ENCODE measurements around the gene SORBS2. TPM values are rescaled to one million over a fixed set of nuclear protein-coding genes. Genes with fewer than 3 reads are reported as not detected.

Gene SORBS2
- total RNA-seq, 2 experiments from 2014 or later, result not detected

DNA sequence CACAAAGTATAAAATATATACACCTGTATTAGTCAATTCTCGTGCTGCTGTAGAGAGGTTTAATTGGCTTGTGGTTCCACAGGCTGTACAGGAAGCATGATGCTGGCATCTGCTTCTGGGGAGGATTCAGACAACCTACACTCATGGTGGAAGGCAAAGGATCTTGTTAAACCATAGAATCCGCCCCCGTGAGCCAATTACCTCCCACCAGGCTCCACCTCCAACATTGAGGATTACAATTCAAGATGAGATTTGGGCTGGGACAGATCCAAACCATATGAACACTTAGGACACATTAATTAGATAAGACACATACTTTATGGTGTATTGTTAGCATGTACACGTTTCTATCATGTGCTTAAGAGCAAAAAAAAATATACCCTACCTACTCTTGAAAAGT lies 22.1 kb upstream of the SORBS2 start:
- H3K27ac ChIP-seq (ENCODE audit: low read depth in 1 of 2, low read length in 2 of 2), result no peak overlapping the region
- no peak overlapping the region for H3K4me3 ChIP-seq (ENCODE audit: low read length)
- no peaks in the 10 kb centered on the region for H3K36me3 Mint-ChIP-seq (ENCODE audit: low read depth)
- no peaks in the 10 kb centered on the region for H3K4me1 Mint-ChIP-seq (ENCODE audit: low read depth)
- no peaks in the 10 kb centered on the region for H3K36me3 ChIP-seq (ENCODE audit: insufficient read depth, low read length)
- H3K4me3 Mint-ChIP-seq, result no peak overlapping the region
- DNase-seq (no peak), ATAC-seq (ENCODE audit: poor library complexity) (no peak)
- H3K4me1 ChIP-seq (ENCODE audit: insufficient read depth, low read length), result no peaks in the 10 kb centered on the region
- POLR2A ChIA-PET, result no interaction called here
- no peak overlapping the region for H3K27ac Mint-ChIP-seq
- no peaks in the 10 kb centered on the region for H3K9me3 Mint-ChIP-seq
- CTCF ChIA-PET, result no interaction called here
- H3K9me3 ChIP-seq (ENCODE audit: control insufficient read depth in 1 of 2, insufficient read depth in 1 of 2, low read length in 2 of 2), result peaks cover 0 to 6% of the 10 kb centered on the region in 2 experiments
- H3K27me3 ChIP-seq (ENCODE audit: control insufficient read depth in 1 of 2, insufficient read depth in 2 of 2, low read length in 2 of 2), result no peaks in the 10 kb centered on the region
- TF ChIP-seq, protein P1, sequence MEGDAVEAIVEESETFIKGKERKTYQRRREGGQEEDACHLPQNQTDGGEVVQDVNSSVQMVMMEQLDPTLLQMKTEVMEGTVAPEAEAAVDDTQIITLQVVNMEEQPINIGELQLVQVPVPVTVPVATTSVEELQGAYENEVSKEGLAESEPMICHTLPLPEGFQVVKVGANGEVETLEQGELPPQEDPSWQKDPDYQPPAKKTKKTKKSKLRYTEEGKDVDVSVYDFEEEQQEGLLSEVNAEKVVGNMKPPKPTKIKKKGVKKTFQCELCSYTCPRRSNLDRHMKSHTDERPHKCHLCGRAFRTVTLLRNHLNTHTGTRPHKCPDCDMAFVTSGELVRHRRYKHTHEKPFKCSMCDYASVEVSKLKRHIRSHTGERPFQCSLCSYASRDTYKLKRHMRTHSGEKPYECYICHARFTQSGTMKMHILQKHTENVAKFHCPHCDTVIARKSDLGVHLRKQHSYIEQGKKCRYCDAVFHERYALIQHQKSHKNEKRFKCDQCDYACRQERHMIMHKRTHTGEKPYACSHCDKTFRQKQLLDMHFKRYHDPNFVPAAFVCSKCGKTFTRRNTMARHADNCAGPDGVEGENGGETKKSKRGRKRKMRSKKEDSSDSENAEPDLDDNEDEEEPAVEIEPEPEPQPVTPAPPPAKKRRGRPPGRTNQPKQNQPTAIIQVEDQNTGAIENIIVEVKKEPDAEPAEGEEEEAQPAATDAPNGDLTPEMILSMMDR (IDR thresholded peaks at IDR 0.05), result no peak
- peaks cover 12% of the 10 kb centered on the region for H3K27me3 Mint-ChIP-seq
- intact Hi-C loops (cut with DNase I, micrococcal nuclease), result no loop called here

DNA sequence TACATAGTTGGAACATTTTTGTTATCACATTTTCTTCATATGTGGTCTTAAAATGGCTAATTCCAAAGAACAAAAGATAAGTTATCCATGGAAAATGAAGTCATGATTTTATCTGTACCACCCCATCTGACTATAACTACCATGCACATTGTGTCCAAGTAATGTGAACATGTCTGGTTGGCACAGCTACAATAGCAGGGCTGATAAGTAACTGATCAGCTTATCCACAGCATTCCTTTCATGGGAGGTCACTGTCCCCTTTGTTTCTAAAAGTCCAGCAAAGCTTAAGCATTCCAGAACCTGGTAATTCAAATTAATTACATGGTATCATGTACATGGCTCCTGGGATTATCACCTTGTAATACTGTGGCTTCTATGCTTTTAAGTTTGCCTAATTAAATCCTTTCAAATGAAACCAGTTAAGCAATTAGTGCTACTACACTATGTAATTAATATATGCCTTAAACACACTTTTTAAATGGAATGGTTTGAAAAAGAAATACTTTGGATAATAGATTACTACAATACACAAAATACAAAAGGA lies 21.1 kb upstream of the SORBS2 start:
- ChIA-PET POLR2A (no interaction called here), CTCF (no interaction called here)
- H3K27me3 ChIP-seq (ENCODE audit: control insufficient read depth in 1 of 2, insufficient read depth in 2 of 2, low read length in 2 of 2), result no peaks in the 10 kb centered on the region
- TF ChIP-seq, protein P1 (IDR thresholded peaks at IDR 0.05), result no peak
- intact Hi-C loops (cut with DNase I, micrococcal nuclease), result no loop called here
- H3K27me3 Mint-ChIP-seq, result peaks cover 13% of the 10 kb centered on the region
- H3K27ac ChIP-seq (ENCODE audit: low read depth in 1 of 2, low read length in 2 of 2), result no peak overlapping the region
- no peaks in the 10 kb centered on the region for H3K4me1 ChIP-seq (ENCODE audit: insufficient read depth, low read length)
- no peak overlapping the region for H3K4me3 Mint-ChIP-seq
- H3K36me3 Mint-ChIP-seq (ENCODE audit: low read depth), result no peaks in the 10 kb centered on the region
- H3K9me3 Mint-ChIP-seq, result no peaks in the 10 kb centered on the region
- no peaks in the 10 kb centered on the region for H3K36me3 ChIP-seq (ENCODE audit: insufficient read depth, low read length)
- no peak for ATAC-seq (ENCODE audit: poor library complexity)
- no peak overlapping the region for H3K27ac Mint-ChIP-seq
- H3K9me3 ChIP-seq (ENCODE audit: control insufficient read depth in 1 of 2, insufficient read depth in 1 of 2, low read length in 2 of 2), result peaks cover 0 to 3% of the 10 kb centered on the region in 2 experiments
- DNase-seq, result no peak
- no peak overlapping the region for H3K4me3 ChIP-seq (ENCODE audit: low read length)
- no peaks in the 10 kb centered on the region for H3K4me1 Mint-ChIP-seq (ENCODE audit: low read depth)

DNA sequence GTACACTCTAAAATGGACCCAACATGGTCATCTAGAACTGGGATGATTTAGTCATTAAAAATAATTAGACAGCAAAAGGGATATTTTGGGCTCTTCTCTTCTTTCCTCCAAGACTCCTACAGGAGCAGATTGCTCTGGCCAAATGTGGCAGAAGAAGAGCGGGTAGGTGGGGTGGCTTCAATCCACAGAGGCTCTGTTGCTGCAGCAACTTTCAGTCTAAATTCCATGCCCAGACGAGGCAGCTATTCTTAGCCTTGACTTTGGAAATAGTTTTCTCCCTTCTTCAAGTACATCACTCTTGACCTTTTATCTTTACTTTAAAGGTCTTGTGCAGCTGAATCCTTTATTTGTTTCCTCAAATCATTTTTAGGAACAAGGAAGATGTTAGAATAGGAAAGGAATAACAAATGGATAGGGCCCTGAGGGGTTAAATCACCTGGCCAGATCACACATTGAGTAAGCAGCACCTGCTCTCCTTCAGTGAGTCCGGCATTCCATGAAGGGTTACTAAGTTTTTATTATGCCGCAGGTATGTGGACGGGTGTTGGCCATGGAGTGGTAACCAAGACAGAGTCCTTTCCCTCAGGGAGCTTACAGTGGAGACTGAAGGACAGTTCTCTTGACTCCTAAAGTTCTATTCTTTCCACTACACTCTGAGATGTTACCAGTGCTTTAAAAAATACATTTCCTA lies 19.3 kb upstream of the SORBS2 start:
- H3K27me3 Mint-ChIP-seq, result peaks cover 10% of the 10 kb centered on the region
- no peak overlapping the region for H3K27ac Mint-ChIP-seq
- Histone ChIP-seq H3K4me3 (ENCODE audit: low read length) (no peak overlapping the region), H3K27me3 (ENCODE audit: control insufficient read depth in 1 of 2, insufficient read depth in 2 of 2, low read length in 2 of 2) (no peaks in the 10 kb centered on the region), H3K9me3 (ENCODE audit: control insufficient read depth in 1 of 2, insufficient read depth in 1 of 2, low read length in 2 of 2) (no peaks in the 10 kb centered on the region), H3K36me3 (ENCODE audit: insufficient read depth, low read length) (no peaks in the 10 kb centered on the region), H3K27ac (ENCODE audit: low read depth in 1 of 2, low read length in 2 of 2) (no peak overlapping the region), H3K4me1 (ENCODE audit: insufficient read depth, low read length) (no peaks in the 10 kb centered on the region)
- H3K36me3 Mint-ChIP-seq (ENCODE audit: low read depth), result no peaks in the 10 kb centered on the region
- CTCF ChIA-PET, result no interaction called here
- TF ChIP-seq, protein P1 (IDR thresholded peaks at IDR 0.05), result no peak
- no peak overlapping the region for H3K4me3 Mint-ChIP-seq
- H3K4me1 Mint-ChIP-seq (ENCODE audit: low read depth), result no peaks in the 10 kb centered on the region
- ATAC-seq (ENCODE audit: poor library complexity) (no peak), DNase-seq (no peak)
- POLR2A ChIA-PET, result no interaction called here
- no peaks in the 10 kb centered on the region for H3K9me3 Mint-ChIP-seq
- intact Hi-C loops (cut with DNase I, micrococcal nuclease), result no loop called here
